Mesenchymal stem cell (in vitro differentiated cells and primary cell): Measurements from ENCODE around the gene RIPK1.
"Not testable (repeated sequence)": the region's sequence is repeated elsewhere in the genome, so short reads cannot be mapped to it uniquely, and the experiment has no call there.

Source experiments
- DNase-seq: peaks from one replicate; pipeline ENCODE4 v3.0.0-alpha.2; 2013
- H2AFZ ChIP-seq: one replicate; pipeline ENCODE4 v1.6.1; 2013; ENCODE audit warnings: low read depth, mild to moderate bottlenecking, control low read depth, inconsistent platforms, low read length, moderate library complexity
- H2AK5ac ChIP-seq: 2 replicates; pipeline ENCODE4 v1.6.1; 2013; ENCODE audit warnings: low read length, moderate library complexity, mild to moderate bottlenecking, inconsistent platforms; ENCODE audit not compliant: severe bottlenecking
- H2BK120ac ChIP-seq: one replicate; pipeline ENCODE4 v1.6.1; 2013; ENCODE audit warnings: low read depth, mild to moderate bottlenecking, inconsistent platforms, low read length, moderate library complexity
- H2BK12ac ChIP-seq, 2 experiments: one replicate each; pipeline ENCODE4 v1.6.1; 2013; ENCODE audit warnings: inconsistent platforms in 2 of 2, low read length in 2 of 2, mild to moderate bottlenecking in 2 of 2, moderate library complexity in 2 of 2, control low read depth in 1 of 2
- H2BK15ac ChIP-seq: one replicate; pipeline ENCODE4 v1.6.1; 2013; ENCODE audit warnings: mild to moderate bottlenecking, low read depth, inconsistent platforms; ENCODE audit not compliant: poor library complexity, severe bottlenecking
- H2BK5ac ChIP-seq: 2 replicates; pipeline ENCODE4 v1.6.1; 2013; ENCODE audit warnings: low read depth, mild to moderate bottlenecking, low read length, control low read depth, inconsistent platforms; ENCODE audit not compliant: poor library complexity, severe bottlenecking
- H3K14ac ChIP-seq, 2 experiments: one replicate each; pipeline ENCODE4 v1.6.1; 2013; ENCODE audit warnings: inconsistent platforms in 2 of 2, low read length in 2 of 2, control low read depth in 1 of 2, mild to moderate bottlenecking in 1 of 2, moderate library complexity in 1 of 2
- H3K18ac ChIP-seq, 2 experiments: one replicate each; pipeline ENCODE4 v1.6.1; 2013; ENCODE audit warnings: inconsistent platforms in 2 of 2, low read length in 2 of 2, control low read depth in 1 of 2, low read depth in 1 of 2, mild to moderate bottlenecking in 1 of 2
- H3K23ac ChIP-seq, 2 experiments: one replicate each; pipeline ENCODE4 v1.6.1; 2013; ENCODE audit warnings: inconsistent platforms in 2 of 2, low read length in 2 of 2, mild to moderate bottlenecking in 2 of 2, moderate library complexity in 2 of 2, control low read depth in 1 of 2
- H3K27ac ChIP-seq: 2 replicates; pipeline ENCODE4 v1.5.1; 2013; ENCODE audit warnings: mild to moderate bottlenecking, moderate library complexity, low read length, control low read depth, inconsistent platforms; ENCODE audit not compliant: poor library complexity, severe bottlenecking
- H3K27me3 ChIP-seq, 2 experiments: 2 replicates each; pipeline versions ENCODE4 v1.6.1 to v1.7.0; 2013; ENCODE audit warnings: low read length in 2 of 2, mild to moderate bottlenecking in 2 of 2, moderate library complexity in 2 of 2, control low read depth in 1 of 2, inconsistent platforms in 1 of 2; ENCODE audit not compliant: control insufficient read depth in 1 of 2, insufficient read depth in 1 of 2
- H3K36me3 ChIP-seq, 2 experiments: 2 replicates each; pipeline versions ENCODE4 v1.6.1 to v1.7.0; 2013; ENCODE audit warnings: low read length in 2 of 2, control low read depth in 1 of 2, inconsistent platforms in 1 of 2, low read depth in 1 of 2, mild to moderate bottlenecking in 1 of 2; ENCODE audit not compliant: insufficient read depth in 2 of 2, control insufficient read depth in 1 of 2
- H3K4ac ChIP-seq, 2 experiments: one replicate each; pipeline ENCODE4 v1.6.1; 2013; ENCODE audit warnings: inconsistent platforms in 2 of 2, low read length in 2 of 2, mild to moderate bottlenecking in 2 of 2, moderate library complexity in 2 of 2, control low read depth in 1 of 2, low read depth in 1 of 2
- H3K4me1 ChIP-seq: 2 replicates; pipeline ENCODE4 v1.6.1; 2013; ENCODE audit warnings: low read depth, low read length, control low read depth; ENCODE audit not compliant: control insufficient read depth, insufficient read depth
- H3K4me2 ChIP-seq: 2 replicates; pipeline ENCODE4 v1.6.1; 2013; ENCODE audit warnings: low read length, mild to moderate bottlenecking, inconsistent platforms; ENCODE audit not compliant: poor library complexity, severe bottlenecking
- H3K4me3 ChIP-seq, 2 experiments: 2 replicates each; pipeline versions ENCODE4 v1.5.1 to v1.7.0; 2013; ENCODE audit warnings: low read length in 2 of 2, mild to moderate bottlenecking in 2 of 2, control low read depth in 1 of 2, low read depth in 1 of 2; ENCODE audit not compliant: insufficient read depth in 1 of 2
- H3K79me1 ChIP-seq: replicated peaks from 2 replicates; pipeline ENCODE4 v1.6.1; 2013; ENCODE audit warnings: mild to moderate bottlenecking, control low read depth, low read length, inconsistent platforms; ENCODE audit not compliant: poor library complexity, severe bottlenecking
- H3K9ac ChIP-seq: 2 replicates; pipeline ENCODE4 v1.7.0; 2013; ENCODE audit warnings: mild to moderate bottlenecking, low read length, moderate library complexity
- H3K9me3 ChIP-seq: 2 replicates; pipeline ENCODE4 v1.7.0; 2013; ENCODE audit warnings: mild to moderate bottlenecking, low read length; ENCODE audit not compliant: control insufficient read depth
- H4K8ac ChIP-seq: one replicate; pipeline ENCODE4 v1.6.1; 2013; ENCODE audit warnings: inconsistent platforms, mild to moderate bottlenecking, low read length, moderate library complexity
- H4K91ac ChIP-seq: one replicate; pipeline ENCODE4 v1.6.1; 2013; ENCODE audit warnings: mild to moderate bottlenecking, low read length, inconsistent platforms
- WGBS: methylation state at CpG from one replicate; pipeline ENCODE4 v1.1.7; 2013; ENCODE audit warnings: mixed read lengths; 5-methylcytosine and 5-hydroxymethylcytosine counted together

The RIPK1 gene

GRCh38 chr6:3060092-3060491 is 8.2 kb upstream of the RIPK1 start:
- H4K91ac ChIP-seq, H3K27me3 ChIP-seq, H3K4me2 ChIP-seq, H2BK120ac ChIP-seq, H3K79me1 ChIP-seq, H3K27ac ChIP-seq, H2BK12ac ChIP-seq, H4K8ac ChIP-seq, H3K18ac ChIP-seq, H3K23ac ChIP-seq, H2BK5ac ChIP-seq, H3K36me3 ChIP-seq, H3K4ac ChIP-seq, H3K9me3 ChIP-seq, H3K4me1 ChIP-seq, H3K9ac ChIP-seq, H3K4me3 ChIP-seq, DNase-seq, H2AK5ac ChIP-seq, H2AFZ ChIP-seq, H3K14ac ChIP-seq, H2BK15ac ChIP-seq: not testable (repeated sequence)
- WGBS: 92% methylated on average over 7 of the region's 11 CpGs

- no peak overlapping the region for H3K9ac ChIP-seq
- H3K27me3 ChIP-seq: no peaks in the 10 kb centered on the region
- H2BK15ac ChIP-seq: no peak overlapping the region
- H3K4me2 ChIP-seq: no peak overlapping the region
- DNase-seq: peak; percentile 35
- no peak overlapping the region for H3K18ac ChIP-seq
- no peak overlapping the region for H2AK5ac ChIP-seq
- H3K9me3 ChIP-seq: no peaks in the 10 kb centered on the region
- no peak overlapping the region for H4K8ac ChIP-seq
- no peak overlapping the region for H3K23ac ChIP-seq
- H3K14ac ChIP-seq: no peak overlapping the region
- H3K4me3 ChIP-seq: no peak overlapping the region
- no peaks in the 10 kb centered on the region for H3K36me3 ChIP-seq
- no peak overlapping the region for H3K4ac ChIP-seq
- no peak overlapping the region for H2BK5ac ChIP-seq
- H3K27ac ChIP-seq: no peak overlapping the region
- H4K91ac ChIP-seq: no peak overlapping the region
- 73% methylated on average over 4 of the region's 5 CpGs for WGBS
- no peak overlapping the region for H2BK120ac ChIP-seq
- no peak overlapping the region for H2AFZ ChIP-seq
- no peak overlapping the region for H2BK12ac ChIP-seq
- peaks cover 5% of the 10 kb centered on the region for H3K79me1 ChIP-seq
- H3K4me1 ChIP-seq: peaks cover 5% of the 10 kb centered on the region
Measured at GRCh38 chr6:3061501-3061941, 6.8 kb upstream of the RIPK1 start.

GRCh38 chr6:3063340-3063732 is 5.0 kb upstream of the RIPK1 start:
- H3K9ac ChIP-seq: peak overlapping the region; percentile 90
- 65% methylated on average over 3 of the region's 19 CpGs for WGBS

GRCh38 chr6:3063733-3064700 is 4.3 kb upstream of the RIPK1 start:
- Histone ChIP-seq H3K27ac (no peak overlapping the region), H2AFZ (peak overlapping the region; percentile 72), H3K79me1 (peaks cover 7% of the 10 kb centered on the region), H2BK5ac (no peak overlapping the region), H3K4me2 (peak overlapping the region; percentile 47), H3K23ac (peak overlapping the region in 1 of 2 experiments; percentile 10), H3K14ac (peak overlapping the region in 1 of 2 experiments; percentile 95), H3K27me3 (no peaks in the 10 kb centered on the region), H2BK15ac (peak overlapping the region; percentile 67), H3K4ac (peak overlapping the region in 1 of 2 experiments; percentile 87), H3K18ac (peak overlapping the region; percentile 79 to 91), H4K8ac (peak overlapping the region; percentile 80), H3K9me3 (no peaks in the 10 kb centered on the region), H4K91ac (peak overlapping the region; percentile 89), H3K4me1 (peaks cover 5% of the 10 kb centered on the region), H3K36me3 (no peaks in the 10 kb centered on the region), H3K9ac (peak overlapping the region; percentile 90), H2BK12ac (peak overlapping the region in 1 of 2 experiments; percentile 54), H3K4me3 (peak overlapping the region; percentile 87 to 97), H2BK120ac (peak overlapping the region; percentile 5), H2AK5ac (no peak overlapping the region)
- peak; percentile 96 for DNase-seq
- WGBS: 1% methylated on average over 76 of the region's 85 CpGs

More at GRCh38 chr6:3063340-3063732, 5.0 kb upstream of the RIPK1 start:
- H3K4ac ChIP-seq, H2BK12ac ChIP-seq, H3K4me1 ChIP-seq, H2BK5ac ChIP-seq, H2AK5ac ChIP-seq, H3K27ac ChIP-seq, H4K91ac ChIP-seq, H4K8ac ChIP-seq, H3K14ac ChIP-seq, H2BK15ac ChIP-seq, H3K36me3 ChIP-seq, H3K9me3 ChIP-seq, H3K79me1 ChIP-seq, H3K18ac ChIP-seq, H3K23ac ChIP-seq, H3K27me3 ChIP-seq, H2BK120ac ChIP-seq, H2AFZ ChIP-seq: not testable (repeated sequence)
- H3K4me2 ChIP-seq: peak overlapping the region; percentile 47
- peak; percentile 25 for DNase-seq
- H3K4me3 ChIP-seq: peak overlapping the region; percentile 87 to 97
